T-helper 17 cell (primary cell): ENCODE data around the gene RHBDL1. TPM values are rescaled to one million over a fixed set of nuclear protein-coding genes. Genes with fewer than 3 reads are reported as not detected.
A peak's percentile ranks its signal among the peaks of the same experiment; 100 is the strongest.

Source experiments
- ATAC-seq: fragments of 150-1000 bp; cut with Tn5 transposase; 2 replicates; pipeline ENCODE4 v1.10.0; 2021; ENCODE audit warnings: mild to moderate bottlenecking, moderate library complexity
- DNase-seq, 3 donors: peaks; one replicate each; pipeline versions ENCODE4 v3.0.0 to v3.0.0-alpha.2; 2020 to 2021
- H3K9me3 ChIP-seq: one replicate; pipeline ENCODE4 v1.7.0; 2013; ENCODE audit warnings: low read length, mild to moderate bottlenecking; ENCODE audit not compliant: control insufficient read depth, poor library complexity, severe bottlenecking
- H3K27ac Mint-ChIP-seq: one replicate; pipeline ENCODE4 v1.8.0; 2022; ENCODE audit warnings: mild to moderate bottlenecking, moderate library complexity, mixed read lengths
- H3K27me3 Mint-ChIP-seq: one replicate; pipeline ENCODE4 v1.8.0; 2022; ENCODE audit warnings: mixed read lengths
- H3K36me3 Mint-ChIP-seq: one replicate; pipeline ENCODE4 v1.8.0; 2022; ENCODE audit warnings: low read depth, mixed read lengths
- H3K4me1 Mint-ChIP-seq: one replicate; pipeline ENCODE4 v1.8.0; 2022; ENCODE audit warnings: mild to moderate bottlenecking, mixed read lengths
- H3K4me3 Mint-ChIP-seq: one replicate; pipeline ENCODE4 v1.8.0; 2022; ENCODE audit warnings: mild to moderate bottlenecking, moderate library complexity, mixed read lengths
- total RNA-seq, 4 donors: library from RNA in 2 of 4; stranded (reverse) in 2 of 4; gene quantifications; one replicate each; pipeline ENCODE4 v1.2.3 and lab custom pipeline; 2022 to 2026

Gene RHBDL1
- total RNA-seq, 2 donors from 2014 or later: 5.7 to 5.9 TPM

- DNase-seq (peak in 1 of 3 donors; percentile 38), ATAC-seq (no peak)
- Mint-ChIP-seq H3K4me1 (peaks cover 16% of the 10 kb centered on the region), H3K27me3 (no peaks in the 10 kb centered on the region), H3K27ac (no peak overlapping the region), H3K4me3 (peak overlapping the region; percentile 80), H3K36me3 (no peaks in the 10 kb centered on the region)
- no peaks in the 10 kb centered on the region for H3K9me3 ChIP-seq
These were observed 1.4 kb downstream of the RHBDL1 start for GRCh38 chr16:676913-677312.

DNA sequence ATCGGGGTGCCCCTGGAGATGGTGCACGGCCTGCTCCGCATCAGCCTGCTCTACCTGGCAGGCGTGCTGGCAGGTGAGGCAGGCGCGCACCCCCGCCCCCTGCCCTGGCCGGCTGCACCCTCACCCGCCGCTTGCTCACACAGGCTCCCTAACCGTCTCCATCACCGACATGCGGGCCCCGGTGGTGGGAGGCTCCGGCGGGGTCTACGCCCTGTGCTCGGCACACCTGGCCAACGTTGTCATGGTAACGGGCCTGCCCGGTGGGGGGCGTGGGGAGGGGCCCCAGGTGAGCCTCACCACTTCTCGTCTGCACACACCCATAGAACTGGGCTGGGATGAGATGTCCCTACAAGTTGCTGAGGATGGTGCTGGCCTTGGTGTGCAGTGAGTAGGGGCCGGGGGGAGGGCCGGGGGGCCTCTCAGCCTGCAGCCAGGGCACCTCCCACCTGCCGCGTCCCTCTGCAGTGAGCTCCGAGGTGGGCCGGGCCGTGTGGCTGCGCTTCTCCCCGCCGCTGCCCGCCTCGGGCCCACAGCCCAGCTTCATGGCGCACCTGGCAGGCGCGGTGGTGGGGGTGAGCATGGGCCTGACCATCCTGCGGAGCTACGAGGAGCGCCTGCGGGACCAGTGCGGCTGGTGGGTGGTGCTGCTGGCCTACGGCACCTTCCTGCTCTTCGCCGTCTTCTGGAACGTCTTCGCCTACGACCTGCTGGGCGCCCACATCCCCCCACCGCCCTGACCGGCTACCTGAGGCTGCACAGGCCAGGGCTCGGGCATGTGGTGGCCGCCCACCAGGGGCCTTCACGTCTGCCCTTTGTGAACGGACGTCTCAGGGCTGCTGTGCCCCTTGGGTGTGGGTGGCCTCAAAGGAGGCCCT lies 2.1 kb downstream of the RHBDL1 start:
- Mint-ChIP-seq H3K36me3 (no peaks in the 10 kb centered on the region), H3K4me1 (peaks cover 20% of the 10 kb centered on the region), H3K4me3 (peak overlapping the region; percentile 80), H3K27ac (no peak overlapping the region), H3K27me3 (no peaks in the 10 kb centered on the region)
- ATAC-seq: no peak
- DNase-seq: no peak
- H3K9me3 ChIP-seq: no peaks in the 10 kb centered on the region

GRCh38 chr16:678209-678857 lies 2.9 kb downstream of the RHBDL1 start:
- Mint-ChIP-seq H3K36me3 (no peaks in the 10 kb centered on the region), H3K4me3 (peak overlapping the region; percentile 76), H3K4me1 (peaks cover 25% of the 10 kb centered on the region), H3K27ac (peak overlapping the region; percentile 34), H3K27me3 (no peaks in the 10 kb centered on the region)
- DNase-seq (no peak), ATAC-seq (no peak)
- H3K9me3 ChIP-seq: no peaks in the 10 kb centered on the region

GRCh38 chr16:678858-679813 lies 3.7 kb downstream of the RHBDL1 start:
- DNase-seq (peak in 2 of 3 donors; percentile 50 to 53), ATAC-seq (no peak)
- Mint-ChIP-seq H3K4me3 (peak overlapping the region; percentile 82), H3K27ac (peak overlapping the region; percentile 34), H3K36me3 (no peaks in the 10 kb centered on the region), H3K27me3 (no peaks in the 10 kb centered on the region), H3K4me1 (peaks cover 26% of the 10 kb centered on the region)
- H3K9me3 ChIP-seq: no peaks in the 10 kb centered on the region

DNA sequence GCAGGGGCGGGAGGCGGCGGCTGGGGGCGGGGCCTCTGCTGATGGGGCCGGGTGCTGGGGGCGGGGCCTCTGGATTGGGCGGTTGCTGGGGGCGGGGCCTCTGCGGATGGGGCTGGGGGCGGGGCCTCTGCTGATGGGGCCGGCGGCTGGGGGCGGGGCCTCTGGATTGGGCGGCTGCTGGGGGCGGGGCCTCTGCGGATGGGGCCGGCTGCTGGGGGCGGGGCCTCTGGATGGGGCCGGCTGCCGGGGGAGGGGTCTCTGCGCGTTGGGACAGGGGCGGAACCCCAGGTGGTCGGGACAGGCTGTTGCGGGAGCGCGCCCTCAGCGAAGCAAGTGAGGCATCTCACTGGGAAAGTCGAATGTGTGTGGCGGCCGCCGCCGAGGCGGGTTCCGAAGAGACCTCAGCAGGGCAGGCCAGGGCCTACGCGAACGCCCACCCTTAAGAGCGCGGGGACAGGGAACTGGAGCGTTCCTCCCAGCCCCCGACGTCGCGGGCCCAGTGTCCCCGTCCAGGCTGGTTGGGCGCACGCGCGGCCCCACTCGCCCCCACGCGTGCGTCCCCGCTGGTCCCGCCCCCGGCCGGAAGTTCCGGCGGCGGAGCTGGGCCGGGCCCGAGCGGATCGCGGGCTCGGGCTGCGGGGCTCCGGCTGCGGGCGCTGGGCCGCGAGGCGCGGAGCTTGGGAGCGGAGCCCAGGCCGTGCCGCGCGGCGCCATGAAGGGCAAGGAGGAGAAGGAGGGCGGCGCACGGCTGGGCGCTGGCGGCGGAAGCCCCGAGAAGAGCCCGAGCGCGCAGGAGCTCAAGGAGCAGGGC lies 4.5 kb downstream of the RHBDL1 start, which contains the start of gene STUB1:
Gene STUB1, plus strand, starts transcription at position 597 of the 811 bp plus-strand sequence. Its CDS starts 116 bp downstream, at position 713.
- ATAC-seq (peak; percentile 55), DNase-seq (peak; percentile 76 to 89 (median 89))
- H3K27ac Mint-ChIP-seq: peak within 1 kb of the TSS; percentile 37
- H3K27me3 Mint-ChIP-seq: no peaks in the 10 kb centered on the region
- no peaks in the 10 kb centered on the region for H3K36me3 Mint-ChIP-seq
- peaks cover 22% of the 10 kb centered on the region for H3K4me1 Mint-ChIP-seq
- H3K9me3 ChIP-seq: no peaks in the 10 kb centered on the region
- peak within 1 kb of the TSS; percentile 83 for H3K4me3 Mint-ChIP-seq

- Mint-ChIP-seq H3K4me1 (peaks cover 20% of the 10 kb centered on the region), H3K27me3 (no peaks in the 10 kb centered on the region), H3K36me3 (no peaks in the 10 kb centered on the region), H3K4me3 (peak overlapping the region; percentile 83), H3K27ac (peak overlapping the region; percentile 37)
- ATAC-seq (no peak), DNase-seq (no peak)
- H3K9me3 ChIP-seq: no peaks in the 10 kb centered on the region
These were observed 5.1 kb downstream of the RHBDL1 start for GRCh38 chr16:680625-680945.

- H3K4me1 Mint-ChIP-seq: peaks cover 20% of the 10 kb centered on the region
- H3K9me3 ChIP-seq: no peaks in the 10 kb centered on the region
- peak overlapping the region; percentile 37 for H3K27ac Mint-ChIP-seq
- no peaks in the 10 kb centered on the region for H3K27me3 Mint-ChIP-seq
- H3K4me3 Mint-ChIP-seq: peak overlapping the region; percentile 83
- ATAC-seq (no peak), DNase-seq (no peak)
- H3K36me3 Mint-ChIP-seq: no peaks in the 10 kb centered on the region
These were observed 5.7 kb downstream of the RHBDL1 start for GRCh38 chr16:680967-681745.

DNA sequence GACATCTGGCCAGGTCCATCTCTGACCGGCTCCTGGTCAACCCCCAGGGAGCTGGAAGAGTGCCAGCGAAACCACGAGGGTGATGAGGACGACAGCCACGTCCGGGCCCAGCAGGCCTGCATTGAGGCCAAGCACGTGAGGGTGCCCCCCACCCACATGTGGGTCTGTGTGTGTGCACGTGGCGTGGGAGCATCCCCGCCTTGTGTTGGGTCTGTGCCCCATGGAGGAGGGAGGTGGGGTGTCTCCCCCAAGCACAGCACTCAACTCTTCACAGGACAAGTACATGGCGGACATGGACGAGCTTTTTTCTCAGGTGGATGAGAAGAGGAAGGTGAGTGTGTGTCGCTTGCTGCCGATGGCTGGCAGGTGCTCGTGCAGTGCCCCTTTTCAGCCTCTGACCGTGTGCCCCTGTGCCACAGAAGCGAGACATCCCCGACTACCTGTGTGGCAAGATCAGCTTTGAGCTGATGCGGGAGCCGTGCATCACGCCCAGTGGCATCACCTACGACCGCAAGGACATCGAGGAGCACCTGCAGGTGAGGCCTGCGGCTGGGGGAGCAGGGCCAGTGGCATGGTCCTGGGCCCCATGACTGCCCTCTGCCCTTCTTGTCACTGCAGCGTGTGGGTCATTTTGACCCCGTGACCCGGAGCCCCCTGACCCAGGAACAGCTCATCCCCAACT lies 6.4 kb downstream of the RHBDL1 start:
- no peak for DNase-seq
- no peaks in the 10 kb centered on the region for H3K27me3 Mint-ChIP-seq
- ATAC-seq: no peak
- no peaks in the 10 kb centered on the region for H3K36me3 Mint-ChIP-seq
- H3K9me3 ChIP-seq: no peaks in the 10 kb centered on the region
- H3K4me3 Mint-ChIP-seq: peak overlapping the region; percentile 43
- peak overlapping the region; percentile 61 for H3K27ac Mint-ChIP-seq
- H3K4me1 Mint-ChIP-seq: peaks cover 20% of the 10 kb centered on the region

GRCh38 chr16:682493-683395 lies 7.3 kb downstream of the RHBDL1 start:
- H3K27ac Mint-ChIP-seq: peak overlapping the region; percentile 61
- ATAC-seq: no peak
- H3K4me1 Mint-ChIP-seq: peaks cover 20% of the 10 kb centered on the region
- no peaks in the 10 kb centered on the region for H3K27me3 Mint-ChIP-seq
- H3K9me3 ChIP-seq: no peaks in the 10 kb centered on the region
- peak overlapping the region; percentile 84 for H3K4me3 Mint-ChIP-seq
- no peaks in the 10 kb centered on the region for H3K36me3 Mint-ChIP-seq
- DNase-seq: no peak

GRCh38 chr16:683396-684070 lies 8.1 kb downstream of the RHBDL1 start:
- no peaks in the 10 kb centered on the region for H3K27me3 Mint-ChIP-seq
- no peaks in the 10 kb centered on the region for H3K36me3 Mint-ChIP-seq
- no peak overlapping the region for H3K27ac Mint-ChIP-seq
- H3K4me1 Mint-ChIP-seq: peaks cover 20% of the 10 kb centered on the region
- DNase-seq: no peak
- peak overlapping the region; percentile 84 for H3K4me3 Mint-ChIP-seq
- H3K9me3 ChIP-seq: no peaks in the 10 kb centered on the region
- no peak for ATAC-seq
